Left lung (tissue), 10 donors: ENCODE measurements around the gene LMF2. TPM values are rescaled to one million over a fixed set of nuclear protein-coding genes. Genes with fewer than 3 reads are reported as not detected.

Experiments
- ATAC-seq: fragments of 200-7000 bp; cut with Tn5 transposase; one replicate; pipeline ENCODE4 v1.9.1; 2020; ENCODE audit warnings: moderate library complexity
- DNase-seq, 4 donors: peaks; one replicate each; pipeline ENCODE4 v3.0.0-alpha.2; 2013 to 2020
- H3K27ac ChIP-seq, 2 donors: fragments of 200-600 bp; sonication (generic) in 1 of 2; one replicate each; pipeline versions ENCODE4 v1.5.0 to v1.8.0; 2020 to 2021
- H3K27me3 ChIP-seq, 2 donors: fragments of 200-600 bp; sonication (generic) in 1 of 2; one replicate each; pipeline versions ENCODE4 v1.5.0 to v1.8.0; 2020 to 2021
- H3K36me3 ChIP-seq, 2 donors: fragments of 200-600 bp; sonication (generic) in 1 of 2; one replicate each; pipeline versions ENCODE4 v1.5.0 to v1.8.0; 2020 to 2021
- H3K4me1 ChIP-seq, 2 donors: fragments of 200-600 bp; one replicate each; pipeline ENCODE4 v1.8.0; 2021
- H3K4me3 ChIP-seq, 2 donors: fragments of 200-600 bp; sonication (generic) in 1 of 2; one replicate each; pipeline versions ENCODE4 v1.5.0 to v1.8.0; 2020 to 2021; ENCODE audit warnings: mild to moderate bottlenecking in 1 of 2
- H3K9me3 ChIP-seq, 2 donors: fragments of 200-600 bp; sonication (generic) in 1 of 2; one replicate each; pipeline versions ENCODE4 v1.5.0 to v1.8.0; 2020 to 2021
- CTCF ChIP-seq, 2 donors: fragments of 200-600 bp; sonication (generic) in 1 of 2; IDR thresholded peaks; one replicate each; pipeline versions ENCODE4 v1.5.0 to v1.8.0; 2021; ENCODE audit warnings: antibody characterized with exemption in 2 of 2
- intact Hi-C, 2 donors: fragments of 100-400 bp; cut with DNase I; formaldehyde crosslinking; loops; one replicate each; pipeline versions ENCODE4 v1.11.2 to v1.14.2; 2022
- polyA plus RNA-seq, 6 donors: library from polyadenylated mRNA; unstranded; fragments of 120-200 nt; gene quantifications; one replicate each; pipeline ENCODE4 v1.2.1, GENCODE V29; 2013; ENCODE audit not compliant: insufficient read length in 6 of 6
- total RNA-seq, 2 donors: library from RNA; stranded (reverse); fragmentation: NEBNext Ultra II Directional; extraction: Animal tissue kit (Norgen Biotek cat#: 25700); gene quantifications; one replicate each; pipeline ENCODE4 v1.2.1, GENCODE V29; 2021
- donor health status: DM: no; HTN: yes; CAD: no.
- donor health status: DM: no; HTN: no; CAD: no.

LMF2 gene
- total and polyA plus RNA-seq, 8 donors = 32.9 to 76.4 (median 47.1) TPM

GRCh38 chr22:50467773-50468440 is 39.6 kb downstream of the LMF2 start:
- intact Hi-C loops = no loop called here
- TF ChIP-seq CTCF (IDR thresholded peaks at IDR 0.05) = no peak
- no peak for DNase-seq

GRCh38 chr22:50467341-50467740 is 40.2 kb downstream of the LMF2 start:
- H3K27me3 ChIP-seq = no peaks in the 10 kb centered on the region

More at GRCh38 chr22:50467773-50468440, 39.6 kb downstream of the LMF2 start:
- Histone ChIP-seq H3K27me3 (no peaks in the 10 kb centered on the region), H3K4me3 (no peak overlapping the region), H3K4me1 (peaks cover 21 to 39% of the 10 kb centered on the region in 2 donors), H3K27ac (no peak overlapping the region), H3K36me3 (peaks cover 0 to 54% of the 10 kb centered on the region in 2 donors), H3K9me3 (no peaks in the 10 kb centered on the region)
- ATAC-seq = no peak

GRCh38 chr22:50465066-50465930 is 42.2 kb downstream of the LMF2 start:
- intact Hi-C loops = no loop called here
- DNase-seq (peak in 1 of 4 donors; percentile 64), ATAC-seq (no peak)
- H3K27ac ChIP-seq = no peak overlapping the region
- H3K4me3 ChIP-seq = no peak overlapping the region
- peaks cover 4 to 13% of the 10 kb centered on the region in 2 donors for H3K4me1 ChIP-seq
- H3K36me3 ChIP-seq = peaks cover 0 to 80% of the 10 kb centered on the region in 2 donors
- TF ChIP-seq CTCF (IDR thresholded peaks at IDR 0.05) = no peak
- H3K9me3 ChIP-seq = no peaks in the 10 kb centered on the region
- no peaks in the 10 kb centered on the region for H3K27me3 ChIP-seq

More at GRCh38 chr22:50467341-50467740, 40.2 kb downstream of the LMF2 start:
- DNase-seq (peak in 1 of 4 donors; percentile 68), ATAC-seq (no peak)
- Histone ChIP-seq H3K9me3 (no peaks in the 10 kb centered on the region), H3K36me3 (peaks cover 0 to 60% of the 10 kb centered on the region in 2 donors), H3K4me3 (no peak overlapping the region), H3K4me1 (peaks cover 16 to 33% of the 10 kb centered on the region in 2 donors), H3K27ac (no peak overlapping the region)
- no peak for TF ChIP-seq CTCF (IDR thresholded peaks at IDR 0.05)
- intact Hi-C loops = no loop called here

- Histone ChIP-seq H3K27ac (no peak overlapping the region), H3K36me3 (peaks cover 0 to 89% of the 10 kb centered on the region in 2 donors), H3K9me3 (no peaks in the 10 kb centered on the region), H3K4me3 (no peak overlapping the region), H3K4me1 (peaks cover 0 to 4% of the 10 kb centered on the region in 2 donors), H3K27me3 (no peaks in the 10 kb centered on the region)
- ATAC-seq (no peak), DNase-seq (no peak)
- TF ChIP-seq CTCF (IDR thresholded peaks at IDR 0.05) = no peak
- intact Hi-C loops = no loop called here
Observed at GRCh38 chr22:50464451-50464850, 43.1 kb downstream of the LMF2 start.
